IPS-20b (cell line): ENCODE measurements around the gene SNRNP200.

Experiments used
- H3K27ac ChIP-seq: one replicate; pipeline ENCODE4 v1.5.1; 2013; ENCODE audit warnings: low read length
- H3K27me3 ChIP-seq: 2 replicates; pipeline ENCODE4 v1.6.1; 2013; ENCODE audit warnings: mild to moderate bottlenecking, low read length, inconsistent platforms; ENCODE audit not compliant: insufficient read depth
- H3K36me3 ChIP-seq: 2 replicates; pipeline ENCODE4 v1.6.1; 2013; ENCODE audit warnings: low read depth, mild to moderate bottlenecking, inconsistent platforms, low read length, moderate library complexity; ENCODE audit not compliant: insufficient read depth
- H3K4me1 ChIP-seq: 2 replicates; pipeline ENCODE4 v1.6.1; 2013; ENCODE audit warnings: mild to moderate bottlenecking, control low read depth, inconsistent platforms, low read length, moderate library complexity; ENCODE audit not compliant: insufficient read depth
- H3K4me3 ChIP-seq: 2 replicates; pipeline ENCODE4 v1.5.1; 2013; ENCODE audit warnings: mild to moderate bottlenecking, low read length, inconsistent platforms
- H3K9ac ChIP-seq: 2 replicates; pipeline ENCODE4 v1.6.1; 2013; ENCODE audit warnings: low read depth, mild to moderate bottlenecking, inconsistent platforms, low read length, moderate library complexity
- H3K9me3 ChIP-seq: 2 replicates; pipeline ENCODE4 v1.6.1; 2013; ENCODE audit warnings: mild to moderate bottlenecking, low read depth, low read length, inconsistent platforms; ENCODE audit not compliant: insufficient read depth

SNRNP200 gene

DNA sequence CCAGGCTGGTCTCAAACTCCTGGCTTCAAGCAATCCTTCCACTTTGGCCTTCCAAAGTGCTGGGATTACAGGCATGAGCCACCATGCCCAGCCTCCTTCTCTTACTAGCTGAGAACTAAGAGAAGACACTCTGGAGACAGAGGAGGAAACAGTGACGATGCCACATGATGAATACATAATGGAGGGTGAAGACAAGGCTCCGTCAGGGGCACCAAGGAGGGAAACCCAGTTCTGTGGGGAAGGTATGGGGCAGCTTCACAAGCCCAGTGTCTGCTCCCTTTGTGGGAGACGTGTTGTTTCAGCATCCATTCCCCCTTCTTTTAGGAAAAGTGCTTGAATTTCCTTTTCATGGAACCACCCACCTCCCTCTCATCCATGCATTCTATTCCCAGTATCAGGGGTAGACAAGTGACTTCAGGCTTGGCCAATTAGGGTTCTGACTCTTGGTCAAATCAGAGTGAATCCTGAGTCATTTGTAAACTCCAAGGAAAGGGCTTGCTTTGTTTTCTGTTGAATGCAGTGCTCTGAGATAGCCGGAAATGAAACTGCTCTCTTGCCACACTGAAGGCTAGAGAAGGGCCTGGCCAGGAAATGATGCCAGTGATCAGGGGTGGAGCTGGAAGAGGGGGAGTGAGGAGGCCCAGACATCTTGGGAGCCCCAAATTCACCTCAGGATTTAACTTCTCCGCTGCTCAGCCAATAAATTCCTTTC, 63.3 kb downstream of the SNRNP200 start:
- H3K4me1 ChIP-seq = no peaks in the 10 kb centered on the region
- no peaks in the 10 kb centered on the region for H3K9me3 ChIP-seq
- no peaks in the 10 kb centered on the region for H3K27me3 ChIP-seq
- H3K36me3 ChIP-seq = no peaks in the 10 kb centered on the region
- H3K4me3 ChIP-seq = no peak overlapping the region
- H3K9ac ChIP-seq = no peak overlapping the region
- H3K27ac ChIP-seq = no peak overlapping the region

- H3K9me3 ChIP-seq = no peaks in the 10 kb centered on the region
- no peaks in the 10 kb centered on the region for H3K36me3 ChIP-seq
- no peaks in the 10 kb centered on the region for H3K4me1 ChIP-seq
- H3K27ac ChIP-seq = no peak overlapping the region
- no peak overlapping the region for H3K4me3 ChIP-seq
- no peak overlapping the region for H3K9ac ChIP-seq
- H3K27me3 ChIP-seq = no peaks in the 10 kb centered on the region
Observed at GRCh38 chr2:96241227-96241626, 64.1 kb downstream of the SNRNP200 start.

DNA sequence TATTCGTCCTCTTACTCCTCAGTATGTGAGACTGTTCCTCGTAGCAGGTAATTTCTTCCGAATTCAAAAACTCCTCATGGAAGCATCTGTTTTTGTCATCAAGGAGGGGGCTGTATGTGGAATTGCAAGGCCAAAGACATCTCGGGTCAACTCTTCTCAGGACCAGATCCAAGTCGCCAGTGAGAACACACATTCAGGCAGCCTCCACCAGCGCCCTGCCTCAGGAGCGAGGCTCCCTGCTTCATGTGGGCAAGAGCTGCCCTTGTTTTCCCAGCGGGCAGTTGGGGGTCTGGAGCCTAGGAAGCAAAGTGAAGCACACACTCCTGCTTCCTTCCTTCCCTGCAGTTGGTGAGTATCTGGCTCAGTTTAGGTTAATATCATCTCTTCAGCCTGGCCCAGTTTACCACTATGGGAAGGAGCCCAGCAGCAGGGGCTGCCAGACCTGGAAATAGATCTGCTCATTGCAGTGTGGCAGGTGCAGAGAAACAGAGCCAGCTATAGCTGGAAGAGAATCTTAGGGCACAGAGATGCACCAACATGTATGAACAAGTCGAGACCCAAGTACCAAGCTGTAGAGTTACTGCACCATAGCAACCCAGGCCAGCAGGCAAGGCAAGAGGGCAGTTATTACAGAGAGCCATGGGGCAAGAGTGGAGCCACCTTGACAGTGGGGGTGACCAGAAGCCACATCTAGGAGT, 64.9 kb downstream of the SNRNP200 start:
- H3K36me3 ChIP-seq = no peaks in the 10 kb centered on the region
- no peaks in the 10 kb centered on the region for H3K4me1 ChIP-seq
- no peak overlapping the region for H3K9ac ChIP-seq
- no peaks in the 10 kb centered on the region for H3K27me3 ChIP-seq
- no peak overlapping the region for H3K4me3 ChIP-seq
- H3K27ac ChIP-seq = no peak overlapping the region
- H3K9me3 ChIP-seq = no peaks in the 10 kb centered on the region

DNA sequence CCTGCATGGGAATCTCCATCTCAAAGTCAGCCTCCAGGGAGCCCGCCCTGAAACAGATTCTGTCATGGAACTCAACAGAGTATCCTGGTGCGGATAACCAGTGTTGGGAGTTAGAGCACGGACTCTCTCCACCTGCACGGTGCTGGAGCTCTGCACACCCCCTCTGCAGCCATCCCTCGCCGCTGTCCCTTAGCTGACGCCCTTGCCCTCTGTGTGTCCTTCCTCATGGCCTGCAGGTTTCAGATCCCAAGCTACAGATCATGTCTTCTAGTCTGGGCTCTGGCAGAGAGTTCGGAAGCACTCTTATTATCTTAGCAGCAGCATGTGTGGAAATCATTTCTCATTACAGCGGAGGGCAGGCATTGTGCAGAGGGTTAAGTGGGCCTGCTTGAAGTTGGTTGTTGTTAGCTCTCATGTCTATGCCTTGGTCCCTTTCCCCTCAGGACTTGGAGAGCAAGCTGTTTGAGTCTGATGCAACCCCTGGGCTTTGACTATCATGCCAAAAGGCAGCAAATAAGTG, 65.5 kb downstream of the SNRNP200 start:
- H3K4me3 ChIP-seq = no peak overlapping the region
- H3K9me3 ChIP-seq = no peaks in the 10 kb centered on the region
- no peak overlapping the region for H3K9ac ChIP-seq
- H3K27me3 ChIP-seq = no peaks in the 10 kb centered on the region
- H3K27ac ChIP-seq = no peak overlapping the region
- no peaks in the 10 kb centered on the region for H3K4me1 ChIP-seq
- no peaks in the 10 kb centered on the region for H3K36me3 ChIP-seq

GRCh38 chr2:96239091-96239490, 66.3 kb downstream of the SNRNP200 start:
- Histone ChIP-seq H3K27ac (no peak overlapping the region), H3K9ac (no peak overlapping the region), H3K27me3 (no peaks in the 10 kb centered on the region), H3K9me3 (no peaks in the 10 kb centered on the region), H3K4me1 (no peaks in the 10 kb centered on the region), H3K36me3 (no peaks in the 10 kb centered on the region), H3K4me3 (no peak overlapping the region)

DNA sequence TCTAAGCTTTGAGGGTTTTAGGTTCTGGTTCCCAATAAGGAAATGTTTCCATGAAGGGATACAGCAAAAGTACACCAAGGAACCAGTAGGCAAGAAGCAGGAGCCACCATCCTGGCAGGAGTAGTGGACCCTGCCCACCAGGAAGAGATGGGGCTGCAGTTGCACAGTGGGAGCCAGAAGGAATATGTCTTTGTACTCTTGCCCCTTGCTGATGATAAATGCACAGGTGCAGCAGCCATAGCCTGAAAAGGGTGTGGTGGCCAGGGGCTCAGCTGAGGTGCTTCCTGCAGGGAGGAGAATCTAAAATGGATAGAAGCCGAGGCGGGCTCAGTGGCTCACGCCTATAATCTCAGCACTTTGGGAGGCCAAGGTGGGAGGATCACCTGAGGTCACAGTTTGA, 67.1 kb downstream of the SNRNP200 start:
- H3K27me3 ChIP-seq = no peaks in the 10 kb centered on the region
- no peak overlapping the region for H3K27ac ChIP-seq
- H3K4me1 ChIP-seq = no peaks in the 10 kb centered on the region
- no peak overlapping the region for H3K9ac ChIP-seq
- no peaks in the 10 kb centered on the region for H3K36me3 ChIP-seq
- H3K9me3 ChIP-seq = no peaks in the 10 kb centered on the region
- no peak overlapping the region for H3K4me3 ChIP-seq

DNA sequence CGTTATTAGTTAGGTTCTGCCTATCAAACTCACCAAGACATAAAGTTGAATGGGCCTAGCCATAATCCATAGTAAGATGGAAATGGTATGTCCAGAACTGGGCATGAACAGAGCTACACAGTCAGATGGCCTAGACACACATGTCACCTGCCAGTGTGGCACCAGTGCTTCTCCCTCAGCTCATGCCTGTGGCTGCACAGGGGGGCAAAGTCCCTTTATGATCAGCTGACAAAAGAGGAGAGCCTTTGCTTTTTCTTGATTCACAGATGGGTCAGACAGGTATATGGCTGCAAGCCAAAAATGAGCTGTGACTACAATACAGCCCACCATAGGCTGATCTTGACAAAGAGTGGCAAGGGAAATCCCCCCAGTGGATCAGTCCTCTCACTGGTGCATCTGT, 68.5 kb downstream of the SNRNP200 start:
- no peaks in the 10 kb centered on the region for H3K4me1 ChIP-seq
- H3K27ac ChIP-seq = no peak overlapping the region
- no peaks in the 10 kb centered on the region for H3K36me3 ChIP-seq
- no peak overlapping the region for H3K9ac ChIP-seq
- H3K9me3 ChIP-seq = no peaks in the 10 kb centered on the region
- H3K27me3 ChIP-seq = no peaks in the 10 kb centered on the region
- no peak overlapping the region for H3K4me3 ChIP-seq

DNA sequence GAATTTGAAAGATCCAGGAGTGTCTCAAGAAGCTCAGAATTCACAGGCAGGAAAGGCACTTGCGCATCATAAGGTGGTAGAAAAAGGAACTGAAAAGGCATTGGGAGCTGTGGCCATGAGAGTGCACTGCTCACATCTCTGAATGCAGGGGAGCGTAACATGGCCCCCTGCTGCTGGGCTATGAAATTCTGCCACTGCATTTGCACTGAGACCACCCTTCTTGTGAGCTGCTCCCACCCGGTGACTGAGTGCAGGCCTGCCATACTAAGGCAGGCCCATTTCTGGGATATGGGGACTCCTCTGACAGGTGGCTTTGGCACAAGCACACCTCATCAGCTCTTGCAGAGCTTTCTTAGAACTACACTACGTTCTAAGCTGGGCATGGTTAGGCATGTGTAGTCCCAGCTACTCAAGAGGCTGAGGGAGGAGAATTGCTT, 71.4 kb downstream of the SNRNP200 start:
- Histone ChIP-seq H3K9ac (no peak overlapping the region; the same call in 1 of the 2 replicates), H3K27me3 (no peaks in the 10 kb centered on the region), H3K4me3 (no peak overlapping the region), H3K4me1 (no peaks in the 10 kb centered on the region), H3K27ac (no peak overlapping the region), H3K36me3 (no peaks in the 10 kb centered on the region), H3K9me3 (no peaks in the 10 kb centered on the region)

DNA sequence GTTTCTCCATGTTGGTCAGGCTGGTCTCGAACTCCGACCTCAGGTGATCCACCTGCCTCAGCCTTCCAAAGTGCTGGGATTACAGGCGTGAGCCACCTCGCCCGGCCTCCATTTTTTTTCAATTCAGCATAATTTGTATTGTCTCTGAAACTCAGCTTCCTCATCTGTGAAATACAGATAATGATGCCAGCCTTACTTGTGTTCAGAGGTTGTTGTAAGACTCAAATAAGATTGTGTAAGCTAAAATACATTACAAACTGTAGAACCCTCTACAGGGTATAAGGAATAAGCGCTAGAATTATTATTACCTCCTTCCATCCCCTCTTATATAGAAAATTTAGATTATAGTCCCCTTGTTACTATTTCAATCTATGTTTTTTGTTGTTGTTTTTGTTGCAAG, 71.9 kb downstream of the SNRNP200 start:
- Histone ChIP-seq H3K9ac (no peak overlapping the region), H3K4me3 (no peak overlapping the region), H3K27ac (no peak overlapping the region)

DNA sequence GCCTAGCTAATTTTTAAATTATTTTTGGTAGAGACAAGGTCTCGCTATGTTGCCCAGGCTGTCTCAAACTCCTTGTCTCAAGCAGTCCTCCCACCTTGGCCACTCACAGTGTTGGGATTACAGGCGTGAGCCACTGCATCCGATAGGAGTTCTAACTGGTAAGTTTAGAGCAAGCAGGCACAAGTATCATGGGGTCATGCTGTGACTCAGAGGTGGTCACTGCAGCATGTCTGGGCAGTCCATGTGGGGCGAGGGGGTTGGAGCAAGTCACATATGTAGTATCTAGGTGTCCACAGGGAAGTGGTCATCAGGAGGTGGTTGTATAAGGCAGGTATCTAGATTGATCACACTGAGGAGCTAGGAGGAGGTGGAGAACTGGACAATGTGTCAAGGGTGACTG, 74.0 kb downstream of the SNRNP200 start:
- no peaks in the 10 kb centered on the region for H3K27me3 ChIP-seq
- no peak overlapping the region for H3K4me3 ChIP-seq
- H3K27ac ChIP-seq = no peak overlapping the region
- H3K9me3 ChIP-seq = no peaks in the 10 kb centered on the region
- H3K4me1 ChIP-seq = no peaks in the 10 kb centered on the region
- no peaks in the 10 kb centered on the region for H3K36me3 ChIP-seq
- H3K9ac ChIP-seq = no peak overlapping the region

More for the DNA sequence above, 71.9 kb downstream of the SNRNP200 start:
- no peaks in the 10 kb centered on the region for H3K27me3 ChIP-seq
- H3K4me1 ChIP-seq = no peaks in the 10 kb centered on the region
- H3K36me3 ChIP-seq = no peaks in the 10 kb centered on the region
- no peaks in the 10 kb centered on the region for H3K9me3 ChIP-seq

DNA sequence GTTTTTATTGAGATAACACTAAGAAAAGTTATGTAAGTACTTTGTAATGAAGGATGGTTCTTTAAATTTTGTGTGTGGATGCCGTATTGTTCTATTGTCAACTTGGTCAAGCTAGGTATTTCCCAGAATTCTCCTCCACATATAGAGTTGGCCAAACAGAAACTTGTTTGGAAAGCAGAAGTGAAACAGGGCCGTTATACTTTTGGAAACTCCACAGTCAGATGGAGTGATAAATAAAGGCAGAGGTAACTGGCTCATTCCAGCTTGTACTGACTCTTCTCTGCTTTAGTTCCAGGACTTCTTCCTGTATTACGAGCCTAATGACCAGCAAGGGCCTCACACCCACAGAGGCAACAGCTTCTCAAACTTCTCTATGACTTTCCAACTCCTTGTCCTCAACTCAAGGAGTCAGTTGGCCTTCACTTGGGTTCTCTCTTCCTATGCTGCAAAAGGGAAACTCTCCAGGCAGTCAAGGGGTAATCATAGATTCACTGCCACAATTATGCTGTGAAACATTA, 80.3 kb downstream of the SNRNP200 start:
- Histone ChIP-seq H3K9ac (no peak overlapping the region), H3K4me1 (no peaks in the 10 kb centered on the region), H3K27ac (no peak overlapping the region), H3K9me3 (no peaks in the 10 kb centered on the region), H3K27me3 (no peaks in the 10 kb centered on the region), H3K36me3 (no peaks in the 10 kb centered on the region), H3K4me3 (no peak overlapping the region)
